OCI-LY3 (cell line): ENCODE results near the gene WSB1.

ENCODE experiments used
- EZH2phosphoT487 ChIP-seq: fragments of 200-600 bp; shearing (Covaris generic); IDR thresholded peaks from 2 replicates; pipeline ENCODE4 v1.6.1; 2018; ENCODE audit warnings: antibody characterized with exemption, mixed run types, low read depth
- TF ChIP-seq, protein P1 (sequence below): fragments of 200-600, 300-600 bp; sonication (generic); IDR thresholded peaks from 2 replicates; pipeline ENCODE4 v1.5.1; 2014; ENCODE audit warnings: antibody characterized with exemption, low read length, low read depth

DNA sequence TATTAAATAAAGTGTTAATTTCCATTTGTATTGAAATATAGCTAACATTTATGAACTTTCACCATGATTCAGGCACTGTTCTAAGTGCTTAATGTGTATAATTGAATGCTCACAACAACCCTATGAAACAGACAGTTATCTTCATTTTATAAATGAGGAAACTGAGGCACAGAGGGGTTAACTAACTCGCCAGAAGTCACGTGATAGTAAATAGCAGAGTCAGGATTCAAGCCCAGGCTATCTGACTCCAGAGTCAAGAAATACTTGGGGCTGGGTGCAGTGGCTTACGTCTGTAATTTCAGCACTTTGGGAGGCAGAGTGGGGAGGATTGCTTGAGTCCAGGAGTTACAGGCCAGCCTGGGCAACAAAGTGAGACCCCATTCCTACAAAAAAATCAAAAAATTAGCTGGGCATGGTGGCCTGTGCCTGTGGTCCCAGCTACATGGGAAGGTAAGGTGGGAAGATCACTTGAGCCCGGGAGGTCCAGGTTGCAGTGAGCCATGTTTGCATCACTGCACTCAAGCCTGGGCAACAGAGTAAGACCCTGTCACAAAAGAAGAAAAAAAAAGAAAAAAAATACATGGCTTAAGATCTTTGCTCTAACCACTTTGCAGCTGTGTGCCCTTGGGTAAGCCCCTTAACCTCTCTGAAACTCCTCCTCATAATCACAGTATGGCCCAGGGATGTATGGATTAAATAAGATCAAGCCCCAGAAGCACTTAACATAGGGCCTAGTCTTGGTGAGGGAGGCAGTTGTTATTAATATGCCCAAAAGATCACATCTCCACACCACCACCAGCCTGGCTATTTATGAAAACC, 29.0 kb downstream of the WSB1 start:
- TF ChIP-seq, protein P1, sequence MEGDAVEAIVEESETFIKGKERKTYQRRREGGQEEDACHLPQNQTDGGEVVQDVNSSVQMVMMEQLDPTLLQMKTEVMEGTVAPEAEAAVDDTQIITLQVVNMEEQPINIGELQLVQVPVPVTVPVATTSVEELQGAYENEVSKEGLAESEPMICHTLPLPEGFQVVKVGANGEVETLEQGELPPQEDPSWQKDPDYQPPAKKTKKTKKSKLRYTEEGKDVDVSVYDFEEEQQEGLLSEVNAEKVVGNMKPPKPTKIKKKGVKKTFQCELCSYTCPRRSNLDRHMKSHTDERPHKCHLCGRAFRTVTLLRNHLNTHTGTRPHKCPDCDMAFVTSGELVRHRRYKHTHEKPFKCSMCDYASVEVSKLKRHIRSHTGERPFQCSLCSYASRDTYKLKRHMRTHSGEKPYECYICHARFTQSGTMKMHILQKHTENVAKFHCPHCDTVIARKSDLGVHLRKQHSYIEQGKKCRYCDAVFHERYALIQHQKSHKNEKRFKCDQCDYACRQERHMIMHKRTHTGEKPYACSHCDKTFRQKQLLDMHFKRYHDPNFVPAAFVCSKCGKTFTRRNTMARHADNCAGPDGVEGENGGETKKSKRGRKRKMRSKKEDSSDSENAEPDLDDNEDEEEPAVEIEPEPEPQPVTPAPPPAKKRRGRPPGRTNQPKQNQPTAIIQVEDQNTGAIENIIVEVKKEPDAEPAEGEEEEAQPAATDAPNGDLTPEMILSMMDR, result no peak
- no peak for TF ChIP-seq EZH2phosphoT487
